Spleen (tissue), 11 donors: ENCODE results near the gene C6orf132. TPM values are rescaled to one million over a fixed set of nuclear protein-coding genes. Genes with fewer than 3 reads are reported as not detected.

Experiments used
- DNase-seq: peaks from one replicate; pipeline ENCODE4 v3.0.0-alpha.2; 2020
- H3K27ac ChIP-seq, 8 donors: fragments of 200-600 bp; sonication (generic) in 7 of 8; 1 replicate in 4 of 8; 2 replicates in 4 of 8; pipeline versions ENCODE4 v1.5.0 to v1.8.0; 2016 to 2021; ENCODE audit warnings: inconsistent platforms in 4 of 8, mild to moderate bottlenecking in 4 of 8, moderate library complexity in 1 of 8
- H3K27me3 ChIP-seq, 7 donors: fragments of 200-600 bp; sonication (generic) in 6 of 7; replicated peaks in 1 of 7; 1 replicate in 4 of 7; 2 replicates in 3 of 7; pipeline versions ENCODE4 v1.5.0 to v1.8.0; 2016 to 2021; ENCODE audit warnings: inconsistent platforms in 3 of 7, mild to moderate bottlenecking in 1 of 7
- H3K36me3 ChIP-seq, 6 donors: fragments of 200-600 bp; sonication (generic) in 5 of 6; 1 replicate in 4 of 6; 2 replicates in 2 of 6; pipeline versions ENCODE4 v1.5.0 to v1.8.0; 2016 to 2021; ENCODE audit warnings: inconsistent platforms in 2 of 6
- H3K4me1 ChIP-seq, 6 donors: fragments of 200-600 bp; sonication (generic) in 5 of 6; 1 replicate in 3 of 6; 2 replicates in 3 of 6; pipeline versions ENCODE4 v1.5.0 to v1.8.0; 2016 to 2021; ENCODE audit warnings: inconsistent platforms in 3 of 6
- H3K4me3 ChIP-seq, 8 donors: fragments of 200-600 bp; sonication (generic) in 7 of 8; 1 replicate in 4 of 8; 2 replicates in 4 of 8; pipeline versions ENCODE4 v1.5.0 to v1.8.0; 2016 to 2021; ENCODE audit warnings: inconsistent platforms in 4 of 8, mild to moderate bottlenecking in 4 of 8, moderate library complexity in 2 of 8
- H3K9me3 ChIP-seq, 8 donors: fragments of 200-600 bp; sonication (generic) in 7 of 8; 1 replicate in 4 of 8; 2 replicates in 4 of 8; pipeline versions ENCODE4 v1.5.0 to v1.8.0; 2016 to 2021; ENCODE audit warnings: inconsistent platforms in 4 of 8
- CTCF ChIP-seq, 11 experiments: fragments of 200-600 bp in 7 of 11; fragments of 450-650 bp in 4 of 11; sonication (generic) in 4 of 11; IDR thresholded peaks in 8 of 11; conservative IDR thresholded peaks in 3 of 11; 1 replicate in 7 of 11; 2 replicates in 4 of 11; pipeline versions ENCODE4 v1.4.0 to v1.8.0; 2016 to 2021; ENCODE audit warnings: antibody characterized with exemption in 11 of 11, inconsistent platforms in 4 of 11, mild to moderate bottlenecking in 1 of 11
- POLR2A ChIP-seq, 3 donors: fragments of 450-650 bp; IDR thresholded peaks; one replicate each; pipeline ENCODE4 v1.5.1; 2017; ENCODE audit warnings: antibody characterized with exemption in 3 of 3, mild to moderate bottlenecking in 1 of 3
- POLR2AphosphoS5 ChIP-seq, 3 donors: sonication (generic); formaldehyde crosslinking; IDR thresholded peaks; one replicate each; pipeline ENCODE4 v1.5.1; 2017; ENCODE audit warnings: antibody characterized with exemption in 3 of 3
- WGBS, 5 donors: extraction: QIAGEN DNeasy Blood & Tissue Kit in 3 of 5; methylation state at CpG; one replicate each; pipeline versions ENCODE4 v1.1.5 to v1.1.7; 2013 to 2018; 5-methylcytosine and 5-hydroxymethylcytosine counted together
- intact Hi-C: fragments of 100-400 bp; cut with DNase I; formaldehyde crosslinking; loops from one replicate; pipeline ENCODE4 v1.15.0; 2023; ENCODE audit warnings: low total_unique reads
- polyA plus RNA-seq, 3 donors: library from polyadenylated mRNA; stranded (reverse); fragments of 200-250 nt; gene quantifications; one replicate each; pipeline ENCODE4 v1.2.1, GENCODE V29; 2013
- total RNA-seq, 7 donors: library from RNA; depleted of rRNA in 3 of 7; stranded (reverse); fragments of >200 nt in 3 of 7; fragmentation: NEBNext Ultra II Directional in 4 of 7; extraction: Animal tissue kit (Norgen Biotek cat#: 25700) in 4 of 7; gene quantifications; one replicate each; pipeline versions ENCODE4 v1.1.0 to v1.2.1, GENCODE V29; 2016 to 2021
- donor health status: healthy with polysubstance abuse.
- donor health status: DM: no; HTN: no; CAD: no; lungs with moderate emphysema.
- donor health status: DM: no; HTN: no; CAD: no.
- donor health status: Bipolar disorder and iron deficiency.
- donor health status: healthy.
- donor health status: DM: no; HTN: no; CAD: no.
- donor health status: DM: yes; HTN: yes; CAD: no.

Gene C6orf132
- total and polyA plus RNA-seq, 10 donors = 0.05 to 0.27 (median 0.13) TPM; not detected in 3

- Histone ChIP-seq H3K4me1 (peaks cover 0 to 11% (median 4%) of the 10 kb centered on the region in 6 donors), H3K4me3 (peak overlapping the region in 1 of 8 donors; percentile 36), H3K27me3 (peaks cover 0 to 11% (median 5%) of the 10 kb centered on the region in 7 donors), H3K9me3 (no peaks in the 10 kb centered on the region), H3K36me3 (no peaks in the 10 kb centered on the region), H3K27ac (no peak overlapping the region)
- intact Hi-C loops = no loop called here
- TF ChIP-seq CTCF (IDR thresholded peaks at IDR 0.05 in 8 of 11, conservative IDR thresholded peaks at IDR 0.05 in 3 of 11) (peak in 5 of 11 experiments; percentile 14 to 35 (median 30)), POLR2AphosphoS5 (IDR thresholded peaks at IDR 0.05) (no peak)
- no peak for DNase-seq
- WGBS, 5 donors = 24 to 36% (median 31%) methylated on average over 14 of the region's 14 CpGs
Measured at GRCh38 chr6:42136508-42137193, 5.8 kb downstream of the C6orf132 start.

GRCh38 chr6:42135722-42136121 is 6.7 kb downstream of the C6orf132 start:
- no peak for DNase-seq
- WGBS, 5 donors = 79 to 98% (median 86%) methylated on average over 2 of the region's 2 CpGs
- intact Hi-C loops = no loop called here

GRCh38 chr6:42135161-42135560 is 7.3 kb downstream of the C6orf132 start:
- Histone ChIP-seq H3K36me3 (no peaks in the 10 kb centered on the region), H3K4me3 (no peak overlapping the region), H3K27ac (no peak overlapping the region), H3K9me3 (no peaks in the 10 kb centered on the region), H3K27me3 (no peaks in the 10 kb centered on the region), H3K4me1 (peaks cover 0 to 7% (median 3%) of the 10 kb centered on the region in 6 donors)
- intact Hi-C loops = no loop called here
- TF ChIP-seq POLR2AphosphoS5 (IDR thresholded peaks at IDR 0.05) (no peak), CTCF (IDR thresholded peaks at IDR 0.05 in 8 of 11, conservative IDR thresholded peaks at IDR 0.05 in 3 of 11) (no peak), POLR2A (IDR thresholded peaks at IDR 0.05) (no peak)
- WGBS, 5 donors = 85 to 95% (median 91%) methylated on average over 11 to 12 of the region's 12 CpGs
- no peak for DNase-seq

More at GRCh38 chr6:42135722-42136121, 6.7 kb downstream of the C6orf132 start:
- Histone ChIP-seq H3K27ac (no peak overlapping the region), H3K9me3 (no peaks in the 10 kb centered on the region), H3K4me3 (no peak overlapping the region), H3K4me1 (peaks cover 0 to 9% (median 4%) of the 10 kb centered on the region in 6 donors), H3K27me3 (peaks cover 0 to 2% (median 0%) of the 10 kb centered on the region in 7 donors), H3K36me3 (no peaks in the 10 kb centered on the region)
- TF ChIP-seq POLR2AphosphoS5 (IDR thresholded peaks at IDR 0.05) (no peak), CTCF (IDR thresholded peaks at IDR 0.05 in 8 of 11, conservative IDR thresholded peaks at IDR 0.05 in 3 of 11) (no peak), POLR2A (IDR thresholded peaks at IDR 0.05) (no peak)

DNA sequence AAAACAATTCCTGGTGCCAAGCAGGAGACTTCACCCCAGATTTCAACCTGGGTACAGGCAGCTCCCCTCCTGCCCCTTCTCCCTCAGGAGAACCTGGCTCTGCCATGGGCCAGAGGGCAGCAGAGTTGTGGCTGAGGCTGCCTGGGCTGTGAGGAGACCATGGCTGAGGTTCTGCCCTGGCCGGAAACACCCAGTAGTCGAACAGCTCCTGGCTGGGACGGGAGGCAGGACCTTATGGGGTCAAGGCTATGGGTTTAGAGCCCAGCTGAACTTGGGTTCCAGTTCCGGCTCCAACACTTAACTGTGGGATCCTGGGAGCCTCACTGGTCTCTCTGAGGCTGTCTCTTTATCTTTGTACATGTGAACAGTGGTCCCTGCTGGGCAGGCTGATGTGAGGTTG is 8.5 kb downstream of the C6orf132 start:
- no peak for TF ChIP-seq POLR2AphosphoS5 (IDR thresholded peaks at IDR 0.05)
- TF ChIP-seq CTCF (IDR thresholded peaks at IDR 0.05 in 8 of 11, conservative IDR thresholded peaks at IDR 0.05 in 3 of 11) = no peak
- no peak for TF ChIP-seq POLR2A (IDR thresholded peaks at IDR 0.05)
- no peaks in the 10 kb centered on the region for H3K9me3 ChIP-seq
- H3K27ac ChIP-seq = no peak overlapping the region
- H3K4me3 ChIP-seq = no peak overlapping the region
- peaks cover 0 to 3% (median under 1%) of the 10 kb centered on the region in 6 donors for H3K4me1 ChIP-seq
- 83 to 92% (median 85%) methylated on average over 4 of the region's 4 CpGs for WGBS, 5 donors
- intact Hi-C loops = no loop called here
- H3K36me3 ChIP-seq = no peaks in the 10 kb centered on the region
- H3K27me3 ChIP-seq = no peaks in the 10 kb centered on the region
- DNase-seq = no peak
